Activated naive CD8-positive, alpha-beta T cell treated with anti-CD3 and anti-CD28 coated beads for 36 hours (primary cell): ENCODE results near the gene FGF5. TPM values are rescaled to one million over a fixed set of nuclear protein-coding genes. Genes with fewer than 3 reads are reported as not detected.

Source experiments
- DNase-seq: peaks from one replicate; pipeline ENCODE4 v3.0.0; 2021
- H3K27ac Mint-ChIP-seq: one replicate; pipeline ENCODE4 v1.8.0; 2022; ENCODE audit warnings: mild to moderate bottlenecking, moderate library complexity, mixed read lengths
- H3K27me3 Mint-ChIP-seq: one replicate; pipeline ENCODE4 v1.8.0; 2022; ENCODE audit warnings: mild to moderate bottlenecking, mixed read lengths
- H3K36me3 Mint-ChIP-seq: one replicate; pipeline ENCODE4 v1.8.0; 2021; ENCODE audit warnings: mild to moderate bottlenecking, mixed read lengths
- H3K4me1 Mint-ChIP-seq: one replicate; pipeline ENCODE4 v1.8.0; 2021; ENCODE audit warnings: mixed read lengths
- H3K4me3 Mint-ChIP-seq: one replicate; pipeline ENCODE4 v1.8.0; 2022; ENCODE audit warnings: mild to moderate bottlenecking, moderate library complexity, mixed read lengths
- H3K9me3 Mint-ChIP-seq: one replicate; pipeline ENCODE4 v1.8.0; 2022; ENCODE audit warnings: mixed read lengths
- total RNA-seq, 2 experiments: library from RNA; stranded (reverse); gene quantifications; one replicate each; pipeline ENCODE4 v1.2.3, GENCODE V29; 2021

The FGF5 gene
- total RNA-seq, 2 experiments from 2014 or later: not detected

GRCh38 chr4:80331693-80332092 is 65.2 kb downstream of the FGF5 start:
- no peaks in the 10 kb centered on the region for H3K9me3 Mint-ChIP-seq
- H3K27ac Mint-ChIP-seq: no peak overlapping the region
- peaks cover 8% of the 10 kb centered on the region for H3K4me1 Mint-ChIP-seq
- H3K4me3 Mint-ChIP-seq: no peak overlapping the region
- no peak for DNase-seq
- no peaks in the 10 kb centered on the region for H3K36me3 Mint-ChIP-seq
- peaks cover 13% of the 10 kb centered on the region for H3K27me3 Mint-ChIP-seq

DNA sequence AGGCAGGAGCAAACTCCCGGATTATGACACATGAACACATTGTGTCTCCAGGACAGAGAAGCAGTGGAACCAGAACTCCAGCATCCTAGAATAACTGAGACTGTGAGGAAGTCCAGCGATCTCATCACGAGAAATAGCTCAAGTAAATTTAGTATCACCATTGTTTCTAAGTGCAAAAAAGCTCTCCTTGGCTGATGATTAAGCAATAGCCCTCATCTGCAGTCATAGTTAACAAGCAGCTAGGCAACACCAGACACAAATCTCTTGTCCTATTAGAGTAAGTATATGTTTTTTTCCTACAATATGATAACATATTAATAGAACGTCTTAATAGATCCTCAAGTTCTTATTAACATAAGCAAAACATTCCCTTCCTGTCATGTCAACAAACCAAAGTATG is 66.7 kb downstream of the FGF5 start:
- Mint-ChIP-seq H3K4me3 (no peak overlapping the region), H3K9me3 (no peaks in the 10 kb centered on the region), H3K27ac (no peak overlapping the region), H3K4me1 (peaks cover 8% of the 10 kb centered on the region), H3K27me3 (peaks cover 13% of the 10 kb centered on the region), H3K36me3 (no peaks in the 10 kb centered on the region)
- no peak for DNase-seq

- no peaks in the 10 kb centered on the region for H3K9me3 Mint-ChIP-seq
- H3K36me3 Mint-ChIP-seq: no peaks in the 10 kb centered on the region
- no peak for DNase-seq
- H3K4me3 Mint-ChIP-seq: no peak overlapping the region
- H3K4me1 Mint-ChIP-seq: peaks cover 8% of the 10 kb centered on the region
- H3K27me3 Mint-ChIP-seq: peaks cover 13% of the 10 kb centered on the region
- H3K27ac Mint-ChIP-seq: no peak overlapping the region
Measured at GRCh38 chr4:80334568-80334967, 68.1 kb downstream of the FGF5 start.

- peak overlapping the region; percentile 84 for H3K4me3 Mint-ChIP-seq
- H3K27me3 Mint-ChIP-seq: peaks cover 13% of the 10 kb centered on the region
- H3K4me1 Mint-ChIP-seq: peaks cover 8% of the 10 kb centered on the region
- no peak overlapping the region for H3K27ac Mint-ChIP-seq
- no peaks in the 10 kb centered on the region for H3K36me3 Mint-ChIP-seq
- no peaks in the 10 kb centered on the region for H3K9me3 Mint-ChIP-seq
- no peak for DNase-seq
Measured at GRCh38 chr4:80335226-80335553, 68.7 kb downstream of the FGF5 start.

DNA sequence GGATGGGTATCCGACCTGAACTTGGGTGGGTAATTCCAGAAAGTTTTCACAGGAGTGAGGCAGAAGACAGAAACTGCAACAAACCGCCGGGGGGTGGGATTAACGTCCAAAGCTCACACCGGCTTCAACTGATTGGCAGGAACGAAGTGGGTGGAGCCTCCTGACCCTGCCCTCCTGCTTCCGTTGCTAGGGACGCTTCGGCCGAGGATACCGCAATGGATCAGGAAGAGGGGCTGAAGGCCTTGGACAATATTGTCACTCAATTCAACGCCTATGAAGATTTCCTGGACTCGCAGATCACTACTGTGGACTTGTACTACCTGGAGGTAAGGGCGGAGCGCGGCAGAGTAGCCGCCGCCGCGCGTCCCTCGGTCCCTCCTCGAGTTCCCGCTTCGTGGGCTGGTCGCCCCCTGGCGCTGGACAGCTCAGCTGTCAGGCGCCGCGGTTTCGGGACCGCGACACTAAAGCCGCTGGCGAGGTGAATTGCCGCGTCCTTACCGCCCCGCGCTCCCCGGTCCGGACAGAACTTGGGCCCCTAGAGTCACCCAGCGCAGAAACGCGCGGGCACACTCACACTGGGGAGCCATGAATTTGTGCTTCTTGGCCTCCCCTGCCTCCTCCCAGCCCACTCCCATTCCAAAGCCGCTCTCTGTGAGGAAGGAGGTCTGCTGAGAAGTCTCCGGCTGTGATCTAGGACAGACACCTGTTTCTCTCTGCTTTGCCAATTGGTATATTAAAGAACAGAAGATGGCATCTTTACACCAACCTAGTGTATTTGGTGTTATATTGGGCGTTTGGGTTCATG is 69.3 kb downstream of the FGF5 start, which contains the start of gene CFAP299:
CFAP299 (plus strand) TSS at position 177 of the 805 bp plus-strand sequence.
- H3K36me3 Mint-ChIP-seq: no peaks in the 10 kb centered on the region
- H3K27me3 Mint-ChIP-seq: peaks cover 13% of the 10 kb centered on the region
- peak within 1 kb of the TSS; percentile 84 for H3K4me3 Mint-ChIP-seq
- no peak within 1 kb of the TSS for H3K27ac Mint-ChIP-seq
- no peaks in the 10 kb centered on the region for H3K9me3 Mint-ChIP-seq
- peaks cover 8% of the 10 kb centered on the region for H3K4me1 Mint-ChIP-seq
- DNase-seq: peak; percentile 71

- no peak overlapping the region for H3K27ac Mint-ChIP-seq
- no peak overlapping the region for H3K4me3 Mint-ChIP-seq
- DNase-seq: no peak
- H3K9me3 Mint-ChIP-seq: no peaks in the 10 kb centered on the region
- peaks cover 8% of the 10 kb centered on the region for H3K4me1 Mint-ChIP-seq
- H3K27me3 Mint-ChIP-seq: peaks cover 13% of the 10 kb centered on the region
- no peaks in the 10 kb centered on the region for H3K36me3 Mint-ChIP-seq
Measured at GRCh38 chr4:80336582-80336981, 70.1 kb downstream of the FGF5 start.

- peaks cover 15% of the 10 kb centered on the region for H3K4me1 Mint-ChIP-seq
Measured at GRCh38 chr4:80340036-80340435, 73.6 kb downstream of the FGF5 start.

More at GRCh38 chr4:80340036-80340435, 73.6 kb downstream of the FGF5 start:
- DNase-seq: no peak
- Mint-ChIP-seq H3K27me3 (peaks cover 7% of the 10 kb centered on the region), H3K36me3 (peaks cover 2% of the 10 kb centered on the region), H3K27ac (no peak overlapping the region), H3K4me3 (no peak overlapping the region), H3K9me3 (peaks cover 15% of the 10 kb centered on the region)

Other genes starting within 250 kb of the FGF5 start
- gene ANTXR2, start 193.4 kb upstream of the FGF5 start, total RNA-seq: 1 to 10 TPM; 1.5 to 2.0 TPM
- gene PRDM8, start 69.2 kb upstream of the FGF5 start, total RNA-seq: 1 to 10 TPM; 1.3 to 2.3 TPM
- gene CFAP299, start 69.1 kb downstream of the FGF5 start, total RNA-seq: not detected